ENCODE results near the gene CUL3. TPM values are rescaled to one million over a fixed set of nuclear protein-coding genes. Genes with fewer than 3 reads are reported as not detected.

Gene CUL3
- total and polyA plus RNA-seq, 2 of the 13 experiments (the other 11 are each of a cell fraction or from before 2014, with no cell fraction given), result 33.2 to 62.3 TPM

GRCh38 chr2:224626735-224627134, 41.6 kb upstream of the CUL3 start (continued):
- no peak for TF ChIP-seq DZIP1 (CRISPR knock-in tag; IDR thresholded peaks at IDR 0.05)

- H3K79me2 ChIP-seq (ENCODE audit: insufficient read depth, low read length), result no peaks in the 10 kb centered on the region
- intact Hi-C loops (cut with micrococcal nuclease; ENCODE audit: unreplicated experiment) (no loop called here), in situ Hi-C loops (cut with HindIII; ENCODE audit: extremely low pct_ligation_motif_present, low pct_unique_long_range_greater_than_20kb) (no loop called here)
- ATAC-seq (no peak), DNase-seq (ENCODE audit: low spot score) (no peak), FAIRE-seq (no peak)
- no peaks in the 10 kb centered on the region for H3K36me3 ChIP-seq (replicated peaks in 1 of 2; ENCODE audit: control insufficient read depth in 1 of 2, insufficient read depth in 2 of 2, low read length in 2 of 2)
- BruUV-seq (replicated peaks), result no TSS peak
- 66% methylated on average over 4 of the region's 4 CpGs for WGBS (ENCODE audit: low lambda C conversion rate)
- no peak overlapping the region for H2AFZ ChIP-seq (ENCODE audit: low read length)
- no peak overlapping the region for H3K4me3 ChIP-seq (replicated peaks in 1 of 3; ENCODE audit: insufficient read depth in 1 of 3, low read depth in 2 of 3, low read length in 3 of 3)
- no peak overlapping the region for H3K27ac ChIP-seq (ENCODE audit: extremely low read length, insufficient read depth, low read length)
- no peaks in the 10 kb centered on the region for H4K20me1 ChIP-seq (ENCODE audit: insufficient read depth, low read length)
- no peak for TF ChIP-seq RAD51 (IDR thresholded peaks at IDR 0.05; ENCODE audit: borderline replicate concordance)
- no peak for TF ChIP-seq SNRNP70 (IDR thresholded peaks at IDR 0.05; ENCODE audit: low read depth, low read length)
- no peak for TF ChIP-seq ZNF557 (CRISPR knock-in tag; IDR thresholded peaks at IDR 0.05)
- TF ChIP-seq ZBTB34 (CRISPR knock-in tag; IDR thresholded peaks at IDR 0.05), result no peak
- TF ChIP-seq JUND (CRISPR knock-in tag; IDR thresholded peaks at IDR 0.05), result no peak
- TF ChIP-seq MAFF (IDR thresholded peaks at IDR 0.05; ENCODE audit: low read depth, low read length), result peak; percentile 26; the same call in 1 of the 2 replicates
- peak; percentile 26 to 68; a peak in 3 of 4 replicates for TF ChIP-seq MAFK (conservative IDR thresholded peaks at IDR 0.05 in 1 of 2, IDR thresholded peaks at IDR 0.05 in 1 of 2; ENCODE audit: low read length in 2 of 2)
- H3K9me3 ChIP-seq (ENCODE audit: low read length), result no peaks in the 10 kb centered on the region
- ChIA-PET CTCF (ENCODE audit: low intra/inter-chr PET ratio, low total read pairs) (no interaction called here), POLR2A (no interaction called here)
- H3K9ac ChIP-seq (ENCODE audit: insufficient read depth, low read depth, low read length), result no peak overlapping the region
- peaks cover 0 to 3% of the 10 kb centered on the region in 2 experiments; a peak in 2 of 5 replicates for H3K27me3 ChIP-seq (ENCODE audit: control insufficient read depth in 1 of 2, insufficient read depth in 2 of 2, low read length in 2 of 2)
- no peaks in the 10 kb centered on the region for H3K4me1 ChIP-seq (ENCODE audit: insufficient read depth, low read length)
- no peak overlapping the region for H3K4me2 ChIP-seq (ENCODE audit: low read depth, low read length)
Measured at GRCh38 chr2:224613543-224614286, 28.6 kb upstream of the CUL3 start.
